Loucy (cell line): ENCODE results near the gene EXOC2.

Experiments
- H2AFZ ChIP-seq: fragments of 200-600 bp; sonication (generic); 2 replicates; pipeline ENCODE4 v1.6.0; 2016; ENCODE audit warnings: antibody characterized with exemption, mild to moderate bottlenecking, low read length, moderate library complexity
- H3F3A ChIP-seq: fragments of 200-600 bp; 2 replicates; pipeline ENCODE4 v1.6.0; 2016; ENCODE audit warnings: antibody characterized with exemption, low read depth, mild to moderate bottlenecking
- H3K27me3 ChIP-seq: fragments of 200-600 bp; sonication (generic); 2 replicates; pipeline ENCODE4 v1.6.1; 2014; ENCODE audit warnings: low read length, mild to moderate bottlenecking; ENCODE audit not compliant: insufficient read depth, poor library complexity, severe bottlenecking
- H3K36me3 ChIP-seq: fragments of 200-600 bp; sonication (generic); 2 replicates; pipeline ENCODE4 v1.6.1; 2016; ENCODE audit warnings: low read length; ENCODE audit not compliant: insufficient read depth
- H3K4me1 ChIP-seq: fragments of 200-600 bp; sonication (generic); 2 replicates; pipeline ENCODE4 v1.5.1; 2014; ENCODE audit warnings: low read length, mild to moderate bottlenecking; ENCODE audit not compliant: insufficient read depth, poor library complexity, severe bottlenecking
- H3K4me2 ChIP-seq: fragments of 200-600 bp; sonication (generic); 2 replicates; pipeline ENCODE4 v1.6.0; 2014; ENCODE audit warnings: antibody characterized with exemption, low read length, low read depth, mild to moderate bottlenecking; ENCODE audit not compliant: poor library complexity, severe bottlenecking
- H3K4me3 ChIP-seq: fragments of 200-600 bp; sonication (generic); 2 replicates; pipeline ENCODE4 v1.5.1; 2014; ENCODE audit warnings: low read length, mild to moderate bottlenecking, mixed read lengths; ENCODE audit not compliant: poor library complexity, severe bottlenecking
- H3K79me2 ChIP-seq: fragments of 200-600 bp; sonication (generic); 2 replicates; pipeline ENCODE4 v1.6.1; 2014; ENCODE audit warnings: low read length; ENCODE audit not compliant: insufficient read depth
- H3K9ac ChIP-seq: fragments of 200-600 bp; sonication (generic); 2 replicates; pipeline ENCODE4 v1.6.0; 2014; ENCODE audit warnings: mild to moderate bottlenecking, low read depth, low read length, moderate library complexity; ENCODE audit not compliant: poor library complexity, severe bottlenecking
- H3K9me2 ChIP-seq: fragments of 200-600 bp; sonication (generic); replicated peaks from 2 replicates; pipeline ENCODE4 v1.6.1; 2016; ENCODE audit warnings: low read depth, low read length, mixed read lengths
- H3K9me3 ChIP-seq: fragments of 200-600 bp; sonication (generic); 2 replicates; pipeline ENCODE4 v1.6.1; 2014; ENCODE audit warnings: mild to moderate bottlenecking, antibody characterized with exemption, low read length, low read depth; ENCODE audit not compliant: insufficient read depth
- H4K20me1 ChIP-seq: fragments of 200-600 bp; sonication (generic); 2 replicates; pipeline ENCODE4 v1.6.0; 2014; ENCODE audit warnings: antibody characterized with exemption, low read length, mild to moderate bottlenecking; ENCODE audit not compliant: insufficient read depth, poor library complexity, severe bottlenecking
- CTCF ChIP-seq: fragments of 200-600 bp; sonication (generic); conservative IDR thresholded peaks from 2 replicates; pipeline ENCODE4 v1.5.1; 2014; ENCODE audit warnings: mild to moderate bottlenecking, antibody characterized with exemption, low read length
- EZH2phosphoT487 ChIP-seq: fragments of 200-600 bp; IDR thresholded peaks from 2 replicates; pipeline ENCODE4 v1.6.1; 2018; ENCODE audit warnings: antibody characterized with exemption, mild to moderate bottlenecking, moderate library complexity, borderline replicate concordance

EXOC2 gene

GRCh38 chr6:475314-475713 lies 217.6 kb downstream of the EXOC2 start:
- Histone ChIP-seq H3K9me2 (no peaks in the 10 kb centered on the region), H3K4me2 (peak overlapping the region; percentile 88), H3K9me3 (no peaks in the 10 kb centered on the region), H3K4me1 (peaks cover 50% of the 10 kb centered on the region), H4K20me1 (no peaks in the 10 kb centered on the region), H3K79me2 (no peaks in the 10 kb centered on the region), H3K27me3 (no peaks in the 10 kb centered on the region), H3K9ac (peak overlapping the region; percentile 68), H3F3A (no peaks in the 10 kb centered on the region), H3K36me3 (no peaks in the 10 kb centered on the region), H3K4me3 (peak overlapping the region; percentile 66), H2AFZ (peak overlapping the region; percentile 68)
- TF ChIP-seq EZH2phosphoT487, result no peak
- TF ChIP-seq CTCF, result no peak

- Histone ChIP-seq H3K9me2 (no peaks in the 10 kb centered on the region), H3K27me3 (no peaks in the 10 kb centered on the region), H3F3A (no peaks in the 10 kb centered on the region), H3K4me1 (peaks cover 51% of the 10 kb centered on the region), H3K36me3 (no peaks in the 10 kb centered on the region), H3K9ac (peak overlapping the region; percentile 68), H2AFZ (peak overlapping the region; percentile 68), H3K4me2 (peak overlapping the region; percentile 88), H3K9me3 (no peaks in the 10 kb centered on the region), H3K79me2 (no peaks in the 10 kb centered on the region), H4K20me1 (no peaks in the 10 kb centered on the region), H3K4me3 (peak overlapping the region; percentile 66)
- no peak for TF ChIP-seq CTCF
- TF ChIP-seq EZH2phosphoT487, result no peak
Measured at GRCh38 chr6:474453-475185, 218.3 kb downstream of the EXOC2 start.

- Histone ChIP-seq H3K27me3 (no peaks in the 10 kb centered on the region), H3K9me2 (no peaks in the 10 kb centered on the region), H3K4me1 (peaks cover 51% of the 10 kb centered on the region), H3K4me2 (peak overlapping the region; percentile 88), H2AFZ (0 out of 2 replicates have a peak overlapping the region, but pooled peaks have one; percentile 61), H3K4me3 (peak overlapping the region; percentile 66), H3K79me2 (no peaks in the 10 kb centered on the region), H3K9me3 (no peaks in the 10 kb centered on the region), H3F3A (no peaks in the 10 kb centered on the region), H3K9ac (peak overlapping the region; percentile 68), H4K20me1 (no peaks in the 10 kb centered on the region), H3K36me3 (no peaks in the 10 kb centered on the region)
- TF ChIP-seq CTCF (no peak), EZH2phosphoT487 (no peak)
Measured at GRCh38 chr6:473768-474452, 219.0 kb downstream of the EXOC2 start.
